K562 (cell line): ENCODE measurements around the gene ACBD6. TPM values are rescaled to one million over a fixed set of nuclear protein-coding genes. Genes with fewer than 3 reads are reported as not detected.

Experiments
- ATAC-seq: fragments of 200-7000 bp; cut with Tn5 transposase; 3 replicates; pipeline ENCODE4 v1.9.1; 2020; ENCODE audit warnings: moderate library complexity
- BruUV-seq: library from RNA; stranded (reverse); fragments of 400-500 nt; replicated peaks from 2 replicates; lab custom pipeline; 2021; lab: Mats Ljungman, UMichigan
- CTCF ChIA-PET: fragments of 300-600 bp; formaldehyde crosslinking; extraction: SDS; loops from one replicate; lab custom pipeline; 2021; ENCODE audit warnings: low intra/inter-chr PET ratio; lab: Yijun Ruan, JAX
- POLR2A ChIA-PET: fragments of 300-600, 350-650 bp; sonication (Branson Sonifier 250); formaldehyde crosslinking; extraction: SDS; loops from one replicate; lab custom pipeline; 2021; ENCODE audit warnings: antibody characterized with exemption, inconsistent platforms; lab: Yijun Ruan, JAX
- DNase-seq, 4 experiments: peaks; one replicate each; pipeline versions ENCODE4 v3.0.0 to v3.0.0-alpha.2; 2011 to 2018; ENCODE audit warnings: low spot score in 3 of 4, mixed read lengths in 3 of 4; ENCODE audit errors: extremely low read depth in 1 of 4
- FAIRE-seq: peaks from 2 replicates; lab custom pipeline; 2011; peaks lifted over from hg19 to GRCh38; lab: Jason Lieb, UNC
- H2AFZ ChIP-seq: 2 replicates; pipeline ENCODE4 v1.6.0; 2011; ENCODE audit warnings: low read depth, low read length, control low read depth, inconsistent platforms
- H3K27ac ChIP-seq: fragments of 200-600 bp; 3 replicates; pipeline ENCODE4 v1.8.0; 2011; ENCODE audit warnings: low read depth, mild to moderate bottlenecking, control low read depth, inconsistent platforms, low read length, moderate library complexity, mixed read lengths; ENCODE audit errors: extremely low read depth
- H3K27me3 ChIP-seq, 2 experiments: fragments of 300-600 bp in 1 of 2; 2 replicates in 1 of 2; 3 replicates in 1 of 2; pipeline versions ENCODE4 v1.6.0 to v1.8.0; 2011; ENCODE audit warnings: inconsistent platforms in 2 of 2, low read length in 2 of 2, mild to moderate bottlenecking in 1 of 2, mixed read lengths in 1 of 2, moderate library complexity in 1 of 2; ENCODE audit not compliant: control insufficient read depth in 2 of 2, insufficient read depth in 2 of 2
- H3K36me3 ChIP-seq: fragments of 300-600 bp; 3 replicates; pipeline ENCODE4 v1.8.0; 2011; ENCODE audit warnings: mild to moderate bottlenecking, low read length, inconsistent platforms; ENCODE audit not compliant: control insufficient read depth, insufficient read depth
- H3K4me1 ChIP-seq, 2 experiments: fragments of 200-600 bp in 1 of 2; replicated peaks in 1 of 2; 2 replicates in 1 of 2; 3 replicates in 1 of 2; pipeline versions ENCODE4 v1.5.1 to v1.8.0; 2011; ENCODE audit warnings: inconsistent platforms in 2 of 2, low read length in 2 of 2, mild to moderate bottlenecking in 1 of 2, mixed read lengths in 1 of 2, moderate library complexity in 1 of 2; ENCODE audit not compliant: control insufficient read depth in 2 of 2, insufficient read depth in 2 of 2
- H3K4me2 ChIP-seq: 2 replicates; pipeline ENCODE4 v1.6.1; 2011; ENCODE audit warnings: low read length, control low read depth, inconsistent platforms, mixed read lengths; ENCODE audit not compliant: insufficient read depth
- H3K4me3 ChIP-seq: fragments of 200-600 bp; sonication (generic), shearing (Covaris generic); 2 replicates; pipeline ENCODE4 v1.5.1; 2016; ENCODE audit warnings: control low read depth, inconsistent platforms
- H3K79me2 ChIP-seq: fragments of 200-600 bp; 3 replicates; pipeline ENCODE4 v1.8.0; 2011; ENCODE audit warnings: low read length, inconsistent platforms; ENCODE audit not compliant: control insufficient read depth, insufficient read depth
- H3K9ac ChIP-seq, 2 experiments: 2 replicates each; pipeline versions ENCODE4 v1.6.0 to v1.6.1; 2011; ENCODE audit warnings: low read depth in 2 of 2, low read length in 2 of 2, control low read depth in 1 of 2, inconsistent platforms in 1 of 2, mild to moderate bottlenecking in 1 of 2, mixed read lengths in 1 of 2; ENCODE audit not compliant: insufficient read depth in 1 of 2
- H3K9me1 ChIP-seq: one replicate; pipeline ENCODE4 v1.6.0; 2011; ENCODE audit warnings: inconsistent platforms, mild to moderate bottlenecking, low read length, moderate library complexity; ENCODE audit not compliant: control insufficient read depth, insufficient read depth
- H3K9me3 ChIP-seq: replicated peaks from 2 replicates; pipeline ENCODE4 v1.5.1; 2011; ENCODE audit warnings: low read depth, low read length, inconsistent platforms; ENCODE audit not compliant: control insufficient read depth, insufficient read depth
- H4K20me1 ChIP-seq: replicated peaks from 2 replicates; pipeline ENCODE4 v1.6.1; 2011; ENCODE audit warnings: low read length, inconsistent platforms, mixed read lengths; ENCODE audit not compliant: control insufficient read depth, insufficient read depth
- GTF2E2 ChIP-seq: fragments of 200-800 bp; sonication (Bioruptor generic); IDR thresholded peaks from 2 replicates; pipeline ENCODE4 v1.6.1; 2016; ENCODE audit warnings: missing genetic modification characterization, missing compliant biosample characterization
- GTF3C2 ChIP-seq: IDR thresholded peaks from 3 replicates; pipeline ENCODE4 v1.6.1; 2011; ENCODE audit warnings: borderline replicate concordance, mild to moderate bottlenecking, moderate library complexity; ENCODE audit not compliant: insufficient read length; ENCODE audit errors: extremely low read depth
- KDM4B ChIP-seq, 2 experiments: fragments of 450-650 bp in 1 of 2; sonication (generic) in 1 of 2; IDR thresholded peaks; 2 replicates each; pipeline ENCODE4 v1.6.1; 2016 to 2017; ENCODE audit warnings: borderline replicate concordance in 2 of 2, antibody characterized with exemption in 1 of 2, low read depth in 1 of 2, mild to moderate bottlenecking in 1 of 2
- NONO ChIP-seq, 2 experiments: fragments of 200-400 bp in 1 of 2; fragments of 450-650 bp in 1 of 2; formaldehyde crosslinking in 1 of 2; IDR thresholded peaks; 2 replicates each; pipeline ENCODE4 v1.6.1; 2017; ENCODE audit warnings: low read depth in 2 of 2, mild to moderate bottlenecking in 2 of 2, moderate library complexity in 2 of 2, low read length in 1 of 2
- NR3C1 ChIP-seq: sonication (generic); formaldehyde crosslinking; IDR thresholded peaks from 2 replicates; pipeline ENCODE4 v1.8.1; 2022; ENCODE audit warnings: missing genetic modification reagents
- PPARD ChIP-seq: fragments of 250-450 bp; sonication (Bioruptor Pico); IDR thresholded peaks from 2 replicates; pipeline ENCODE4 v1.8.0; 2022; ENCODE audit warnings: inconsistent platforms, mild to moderate bottlenecking, moderate library complexity
- SMARCB1 ChIP-seq: IDR thresholded peaks from 2 replicates; pipeline ENCODE4 v1.6.1; 2011; ENCODE audit warnings: improper control_type of control experiment, low read depth; ENCODE audit not compliant: insufficient read length
- ZNF77 ChIP-seq: fragments of 250-450 bp; sonication (Bioruptor Pico); IDR thresholded peaks from 2 replicates; pipeline ENCODE4 v1.5.0; 2020
- WGBS: fragments of 100-300 bp; shearing (Covaris generic); methylation state at CpG from one replicate; pipeline ENCODE4 v1.1.6; 2016; ENCODE audit warnings: low coverage, mixed read lengths; ENCODE audit not compliant: insufficient coverage; ENCODE audit errors: missing lambda C conversion rate; 5-methylcytosine and 5-hydroxymethylcytosine counted together
- in situ Hi-C: fragments of 300-500 bp; cut with MboI; formaldehyde crosslinking; loops from 4 replicates; pipeline ENCODE4 v1.15.0; 2018; ENCODE audit warnings: inconsistent platforms, mixed read lengths
- intact Hi-C: fragments of 100-400 bp; cut with micrococcal nuclease; formaldehyde crosslinking; loops from 2 replicates; pipeline ENCODE4 v1.14.2; 2022
- polyA plus RNA-seq, 8 experiments: library from polyadenylated mRNA; depleted of rRNA in 4 of 8; stranded (reverse) in 5 of 8; unstranded in 3 of 8; fragments of >200 nt; fragmentation: Nextera tagmentation in 2 of 8; fragmentation: Illumina TruSeq in 1 of 8; extraction: Ambion mirVana in 2 of 8; extraction: Trizol in 1 of 8; gene quantifications; 2 replicates each; pipeline versions ENCODE4 v1.2.1 to v1.2.3, GENCODE V29; 2011 to 2014; ENCODE audit warnings: inconsistent platforms in 1 of 8, missing spikeins in 1 of 8
- total RNA-seq, 7 experiments: library from RNA; depleted of rRNA in 6 of 7; stranded (reverse); fragments of >200 nt in 6 of 7; fragmentation: Illumina TruSeq in 2 of 7; extraction: Trizol in 2 of 7; gene quantifications; 2 replicates each; pipeline versions ENCODE4 v1.2.1 to v1.2.3, GENCODE V29; 2011 to 2021; ENCODE audit warnings: low replicate concordance in 1 of 7

Gene ACBD6
- total and polyA plus RNA-seq, 9 of the 15 experiments (the other 6 are each of a cell fraction or from before 2014, with no cell fraction given): 16.9 to 107 (median 77.7) TPM

DNA sequence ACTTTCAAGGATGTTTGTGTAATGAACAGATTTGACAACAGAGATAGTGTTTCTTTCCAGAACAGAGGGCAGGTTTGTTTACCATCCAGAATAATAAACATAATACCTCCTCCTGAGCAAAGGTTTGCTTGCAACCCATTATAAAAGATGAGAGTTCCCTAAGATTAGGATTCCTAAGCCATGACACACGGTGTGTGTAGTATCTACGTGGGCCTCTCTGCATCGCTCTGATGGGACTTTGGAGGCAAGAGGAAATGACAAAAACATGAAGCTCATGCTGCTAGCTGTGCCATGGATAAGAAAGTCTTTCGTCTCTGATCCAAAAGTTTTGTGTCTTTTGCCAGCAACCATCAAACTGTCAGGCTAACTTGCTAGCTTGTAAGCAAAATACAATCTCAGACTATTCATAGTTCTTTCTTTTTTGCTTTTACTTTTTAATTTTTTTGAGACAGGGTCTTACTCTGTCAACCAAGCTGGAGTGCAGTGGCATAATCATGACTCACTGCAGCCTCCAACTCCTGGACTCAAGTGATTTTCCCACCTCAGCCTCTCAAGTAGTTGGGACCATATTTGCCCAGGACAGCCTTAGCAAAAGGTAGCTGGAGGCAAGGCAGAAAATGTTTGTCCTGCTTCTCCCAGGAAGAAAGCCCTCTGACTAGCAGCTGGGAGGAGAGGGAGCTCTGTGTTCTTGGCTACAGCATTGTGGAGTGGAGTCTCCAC is 191.2 kb downstream of the ACBD6 start:
- CTCF ChIA-PET: no interaction called here
- POLR2A ChIA-PET: interaction anchor here (1.2 kb wide), 1 partner anchor 14 kb away, joined by 3 read pairs; no protein-coding TSS in a partner anchor

More for the DNA sequence above, 191.2 kb downstream of the ACBD6 start:
- Histone ChIP-seq H3K27ac (no peak overlapping the region), H3K9me3 (no peaks in the 10 kb centered on the region), H3K4me1 (no peaks in the 10 kb centered on the region), H4K20me1 (no peaks in the 10 kb centered on the region), H3K9me1 (no peaks in the 10 kb centered on the region), H2AFZ (no peak overlapping the region), H3K36me3 (peaks cover 14% of the 10 kb centered on the region; the same call in 2 of the 3 replicates), H3K79me2 (no peaks in the 10 kb centered on the region; the same call in 2 of the 3 replicates), H3K4me2 (no peak overlapping the region), H3K9ac (no peak overlapping the region), H3K27me3 (no peaks in the 10 kb centered on the region), H3K4me3 (no peak overlapping the region)
- BruUV-seq: no TSS peak
- intact Hi-C loops (no loop called here), in situ Hi-C loops (no loop called here)
- FAIRE-seq (no peak), DNase-seq (no peak), ATAC-seq (no peak)
- WGBS: 86% methylated on average over 4 of the region's 4 CpGs
- no peak for TF ChIP-seq SMARCB1
- no peak for TF ChIP-seq PPARD (CRISPR knock-in tag)
- TF ChIP-seq GTF2E2: no peak
- TF ChIP-seq ZNF77 (CRISPR knock-in tag): no peak
- TF ChIP-seq NONO (IDR thresholded peaks at IDR 0.05; ENCODE audit: low read depth in 2 of 2, low read length in 1 of 2): no peak
- TF ChIP-seq KDM4B (IDR thresholded peaks at IDR 0.05; ENCODE audit: borderline replicate concordance in 2 of 2, low read depth in 1 of 2): no peak
- TF ChIP-seq GTF3C2: no peak
- no peak for TF ChIP-seq NR3C1 (CRISPR knock-in tag)
